HG03135 (cell line): ENCODE measurements around the gene ACSF3.
"Not testable (repeated sequence)": the region's sequence is repeated elsewhere in the genome, so short reads cannot be mapped to it uniquely, and the experiment has no call there.

Experiments used
- ATAC-seq: cut with Tn5 transposase; IDR thresholded peaks from one replicate; pipeline ENCODE4 v1.9.1; 2021; ENCODE audit warnings: mild to moderate bottlenecking, moderate library complexity; ENCODE audit not compliant: unreplicated experiment

ACSF3 gene

DNA sequence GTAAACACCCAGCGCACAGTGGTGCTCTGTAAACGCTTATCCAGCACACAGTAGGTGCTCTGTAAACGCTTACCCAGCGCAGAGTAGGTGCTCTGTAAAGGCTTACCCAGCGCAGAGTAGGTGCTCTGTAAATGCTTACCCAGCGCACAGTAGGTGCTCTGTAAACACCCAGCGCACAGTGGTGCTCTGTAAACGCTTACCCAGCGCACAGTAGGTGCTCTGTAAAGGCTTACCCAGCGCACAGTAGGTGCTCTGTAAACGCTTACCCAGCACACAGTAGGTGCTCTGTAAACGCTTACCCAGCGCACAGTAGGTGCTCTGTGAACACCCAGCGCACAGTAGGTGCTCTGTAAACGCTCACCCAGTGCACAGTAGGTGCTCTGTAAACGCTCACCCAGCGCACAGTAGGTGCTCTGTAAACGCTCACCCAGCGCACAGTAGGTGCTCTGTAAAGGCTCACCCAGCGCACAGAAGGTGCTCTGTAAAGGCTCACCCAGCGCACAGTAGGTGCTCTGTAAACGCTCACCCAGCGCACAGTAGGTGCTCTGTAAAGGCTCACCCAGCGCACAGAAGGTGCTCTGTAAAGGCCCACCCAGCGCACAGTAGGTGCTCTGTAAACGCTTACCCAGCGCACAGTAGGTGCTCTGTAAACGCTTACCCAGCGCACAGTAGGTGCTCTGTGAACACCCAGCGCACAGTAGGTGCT is 92.4 kb downstream of the ACSF3 start:
- not testable (repeated sequence) for ATAC-seq

DNA sequence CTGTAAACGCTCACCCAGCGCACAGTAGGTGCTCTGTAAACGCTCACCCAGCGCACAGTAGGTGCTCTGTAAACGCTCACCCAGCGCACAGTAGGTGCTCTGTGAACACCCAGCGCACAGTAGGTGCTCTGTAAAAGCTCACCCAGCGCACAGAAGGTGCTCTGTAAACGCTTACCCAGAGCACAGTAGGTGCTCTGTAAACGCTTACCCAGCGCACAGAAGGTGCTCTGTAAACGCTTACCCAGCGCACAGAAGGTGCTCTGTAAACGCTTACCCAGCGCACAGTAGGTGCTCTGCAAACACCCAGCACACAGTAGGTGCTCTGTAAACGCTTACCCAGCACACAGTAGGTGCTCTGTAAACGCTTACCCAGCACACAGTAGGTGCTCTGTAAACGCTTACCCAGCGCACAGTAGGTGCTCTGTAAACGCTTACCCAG is 93.0 kb downstream of the ACSF3 start:
- not testable (repeated sequence) for ATAC-seq

DNA sequence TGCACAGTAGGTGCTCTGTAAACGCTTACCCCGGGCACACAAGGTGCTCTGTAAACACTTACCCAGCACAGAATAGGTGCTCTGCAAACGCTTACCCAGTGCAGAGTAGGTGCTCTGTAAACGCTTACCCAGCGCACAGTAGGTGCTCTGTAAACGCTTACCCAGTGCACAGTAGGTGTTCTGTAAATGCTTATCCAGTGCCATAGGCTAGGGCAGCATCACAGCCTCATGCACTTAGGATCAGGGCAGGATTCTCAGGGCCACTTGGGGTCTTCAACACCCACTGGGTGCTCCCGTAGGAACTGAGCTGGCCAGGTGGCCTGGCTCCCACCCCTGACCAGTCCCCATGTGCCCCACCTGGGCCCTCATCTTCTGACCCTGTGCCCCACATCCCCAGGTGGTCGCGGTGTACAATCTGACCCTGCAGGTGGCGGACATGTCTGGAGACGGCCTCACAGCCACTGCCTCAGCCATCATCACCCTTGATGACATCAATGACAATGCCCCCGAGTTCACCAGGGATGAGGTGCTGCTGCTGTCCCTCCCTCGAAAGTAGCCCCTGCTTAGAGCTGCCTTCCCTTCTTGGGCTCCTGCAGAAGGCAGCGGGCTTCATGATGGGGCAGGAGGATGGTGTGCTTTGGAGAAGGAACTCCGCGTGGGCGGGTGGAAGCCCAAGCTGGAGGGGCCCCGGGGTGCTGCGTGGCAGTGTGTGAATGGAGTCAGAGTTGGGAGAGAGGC is 93.5 kb downstream of the ACSF3 start:
- no peak for ATAC-seq

DNA sequence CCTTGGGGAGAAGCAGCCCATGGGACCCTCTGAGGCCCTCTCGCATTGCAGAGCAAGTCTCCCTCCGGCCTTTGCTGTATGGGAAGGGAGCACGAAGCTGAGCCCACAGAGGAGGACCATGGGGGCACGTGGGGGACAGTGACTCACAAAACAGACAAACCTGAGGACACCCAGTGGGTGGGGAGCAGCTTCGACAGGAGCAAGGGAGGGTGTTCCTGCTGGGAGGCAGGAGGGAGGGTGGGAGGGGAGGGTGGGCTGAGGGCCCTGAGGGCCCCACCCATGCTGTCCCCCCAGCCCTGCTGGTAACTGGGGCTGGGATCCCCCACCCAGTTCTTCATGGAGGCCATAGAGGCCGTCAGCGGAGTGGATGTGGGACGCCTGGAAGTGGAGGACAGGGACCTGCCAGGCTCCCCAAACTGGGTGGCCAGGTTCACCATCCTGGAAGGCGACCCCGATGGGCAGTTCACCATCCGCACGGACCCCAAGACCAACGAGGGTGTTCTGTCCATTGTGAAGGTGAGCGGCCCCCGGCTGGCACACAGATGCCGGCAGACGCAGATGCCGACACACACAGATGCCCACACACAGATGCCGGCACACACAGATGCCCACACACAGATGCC is 94.2 kb downstream of the ACSF3 start:
- no peak for ATAC-seq

DNA sequence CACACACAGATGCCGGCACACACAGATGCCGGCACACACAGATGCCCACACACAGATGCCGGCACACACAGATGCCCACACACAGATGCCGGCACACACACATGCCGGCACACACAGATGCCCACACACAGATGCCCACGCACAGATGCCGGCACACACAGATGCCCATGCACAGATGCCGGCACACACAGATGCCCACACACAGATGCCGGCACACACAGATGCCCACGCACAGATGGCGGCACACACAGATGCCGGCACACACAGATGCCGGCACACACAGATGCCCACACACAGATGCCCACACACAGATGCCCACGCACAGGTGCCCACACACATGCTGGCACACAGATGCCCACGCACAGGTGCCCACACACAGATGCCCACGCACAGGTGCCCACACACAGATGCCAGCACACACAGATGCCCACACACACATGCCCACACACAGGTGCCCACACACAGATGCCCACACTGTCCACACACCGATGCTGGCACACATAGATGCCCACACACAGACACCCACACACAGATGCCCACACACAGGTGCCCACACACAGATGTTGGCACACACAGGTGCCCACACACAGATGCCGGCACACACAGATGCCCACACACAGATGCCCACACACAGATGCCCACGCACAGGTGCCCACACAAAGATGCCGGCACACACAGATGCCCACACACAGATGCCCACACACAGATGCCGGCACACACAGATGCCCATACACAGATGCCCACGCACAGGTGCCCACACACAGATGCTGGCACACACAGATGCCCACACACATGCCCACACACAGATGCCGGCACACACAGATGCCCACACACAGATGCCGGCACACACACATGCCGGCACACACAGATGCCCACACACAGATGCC is 95.1 kb downstream of the ACSF3 start:
- ATAC-seq: not testable (repeated sequence)

DNA sequence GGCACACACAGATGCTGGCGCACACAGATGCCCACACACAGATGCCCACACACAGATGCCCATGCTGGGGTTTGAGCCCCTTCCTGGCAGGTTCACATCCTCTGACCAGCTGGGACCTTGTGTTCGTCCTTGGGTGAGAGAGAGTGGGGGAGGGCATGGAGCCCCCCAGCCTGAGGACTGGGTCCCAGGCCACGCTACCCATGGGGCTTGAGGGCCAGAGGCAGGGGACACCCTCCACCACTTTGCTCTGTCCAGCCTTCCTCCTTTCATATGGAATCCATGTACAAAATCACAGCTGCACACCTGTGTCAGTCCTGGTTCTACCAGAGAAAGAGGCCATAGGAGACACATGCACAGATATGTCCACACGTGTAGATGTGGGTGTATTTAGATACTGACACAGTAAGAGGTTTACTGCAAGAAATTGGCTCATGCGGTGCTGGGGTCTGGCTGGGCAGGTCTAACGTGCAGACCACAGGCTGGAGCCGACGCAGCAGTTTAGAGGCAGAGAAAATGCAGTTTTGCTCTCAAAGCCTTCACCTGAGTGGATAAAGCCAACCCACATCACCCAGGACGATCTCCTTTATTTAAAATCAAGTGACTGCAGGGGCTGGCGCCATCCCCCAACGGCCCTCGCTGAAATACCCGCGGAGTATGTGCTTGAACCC is 95.8 kb downstream of the ACSF3 start:
- no peak for ATAC-seq

DNA sequence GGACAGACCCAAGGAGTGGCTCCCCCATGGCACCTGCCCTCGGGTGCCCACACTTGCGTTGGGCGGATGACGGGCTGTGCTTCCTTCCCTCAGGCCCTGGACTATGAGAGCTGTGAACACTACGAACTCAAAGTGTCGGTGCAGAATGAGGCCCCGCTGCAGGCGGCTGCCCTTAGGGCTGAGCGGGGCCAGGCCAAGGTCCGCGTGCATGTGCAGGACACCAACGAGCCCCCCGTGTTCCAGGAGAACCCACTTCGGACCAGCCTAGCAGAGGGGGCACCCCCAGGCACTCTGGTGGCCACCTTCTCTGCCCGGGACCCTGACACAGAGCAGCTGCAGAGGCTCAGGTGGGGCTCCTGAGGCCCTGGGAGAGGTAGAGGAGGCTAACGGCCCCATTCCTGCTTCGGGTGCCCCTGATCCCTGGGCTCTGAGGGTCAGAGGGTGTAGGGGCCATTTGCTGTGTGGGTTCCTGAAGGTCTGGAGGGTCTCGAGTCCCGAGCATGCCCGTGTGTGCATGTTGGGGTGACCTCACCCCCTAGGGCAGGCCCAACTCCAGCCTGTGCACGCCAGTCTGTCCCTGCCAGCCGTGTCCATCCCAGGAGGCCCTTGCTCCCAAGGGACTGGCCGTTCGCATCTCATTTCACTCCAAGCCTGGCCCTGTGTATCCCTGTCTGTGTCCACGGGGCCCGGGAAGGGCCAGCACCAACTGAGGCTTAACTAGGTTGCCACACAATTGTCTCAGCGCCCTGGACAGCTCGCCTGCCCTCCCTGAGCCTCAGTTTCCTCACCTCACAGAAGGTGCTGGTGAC is 96.7 kb downstream of the ACSF3 start:
- ATAC-seq: no peak

DNA sequence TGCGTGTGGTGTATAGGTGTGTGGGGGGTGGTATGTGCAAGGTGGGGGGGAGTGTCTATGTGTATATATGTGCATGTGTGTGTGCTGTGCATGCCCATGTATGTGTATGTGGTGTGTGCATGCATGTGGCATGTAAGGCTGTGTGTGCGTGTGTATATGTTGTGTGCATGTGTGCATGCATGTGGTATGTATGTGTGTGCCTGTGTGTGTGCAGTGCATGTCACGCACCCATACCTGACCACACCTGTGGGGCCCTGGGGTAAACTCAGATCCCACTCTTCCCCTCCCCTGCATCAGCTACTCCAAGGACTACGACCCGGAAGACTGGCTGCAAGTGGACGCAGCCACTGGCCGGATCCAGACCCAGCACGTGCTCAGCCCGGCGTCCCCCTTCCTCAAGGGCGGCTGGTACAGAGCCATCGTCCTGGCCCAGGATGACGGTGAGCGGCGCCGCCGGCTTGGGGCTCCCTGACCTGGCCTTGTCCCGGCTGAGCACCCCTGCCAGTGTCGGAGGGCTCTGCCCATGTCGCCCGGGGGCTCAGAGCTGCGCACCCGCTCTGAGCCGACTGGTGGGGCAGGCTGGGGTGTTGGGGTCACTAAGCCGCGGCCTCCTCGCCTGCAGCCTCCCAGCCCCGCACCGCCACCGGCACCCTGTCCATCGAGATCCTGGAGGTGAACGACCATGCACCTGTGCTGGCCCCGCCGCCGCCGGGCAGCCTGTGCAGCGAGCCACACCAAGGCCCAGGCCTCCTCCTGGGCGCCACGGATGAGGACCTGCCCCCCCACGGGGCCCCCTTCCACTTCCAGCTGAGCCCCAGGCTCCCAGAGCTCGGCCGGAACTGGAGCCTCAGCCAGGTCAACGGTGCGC is 97.6 kb downstream of the ACSF3 start:
- ATAC-seq: no peak

DNA sequence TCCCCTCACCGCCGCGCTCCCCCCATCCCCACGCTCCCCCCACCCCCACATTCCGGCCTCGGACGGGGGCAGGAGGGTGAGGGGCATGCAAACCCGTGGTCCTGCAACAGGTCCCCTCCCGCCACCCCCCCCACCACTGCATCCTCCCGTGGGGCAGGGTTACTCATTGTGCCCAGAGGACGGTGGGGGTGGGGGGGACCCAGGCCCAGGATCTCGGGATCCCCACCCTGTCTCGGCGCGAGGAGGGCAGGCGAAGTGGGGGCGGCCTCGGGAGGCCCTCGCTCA is 98.2 kb downstream of the ACSF3 start:
- no peak for ATAC-seq

DNA sequence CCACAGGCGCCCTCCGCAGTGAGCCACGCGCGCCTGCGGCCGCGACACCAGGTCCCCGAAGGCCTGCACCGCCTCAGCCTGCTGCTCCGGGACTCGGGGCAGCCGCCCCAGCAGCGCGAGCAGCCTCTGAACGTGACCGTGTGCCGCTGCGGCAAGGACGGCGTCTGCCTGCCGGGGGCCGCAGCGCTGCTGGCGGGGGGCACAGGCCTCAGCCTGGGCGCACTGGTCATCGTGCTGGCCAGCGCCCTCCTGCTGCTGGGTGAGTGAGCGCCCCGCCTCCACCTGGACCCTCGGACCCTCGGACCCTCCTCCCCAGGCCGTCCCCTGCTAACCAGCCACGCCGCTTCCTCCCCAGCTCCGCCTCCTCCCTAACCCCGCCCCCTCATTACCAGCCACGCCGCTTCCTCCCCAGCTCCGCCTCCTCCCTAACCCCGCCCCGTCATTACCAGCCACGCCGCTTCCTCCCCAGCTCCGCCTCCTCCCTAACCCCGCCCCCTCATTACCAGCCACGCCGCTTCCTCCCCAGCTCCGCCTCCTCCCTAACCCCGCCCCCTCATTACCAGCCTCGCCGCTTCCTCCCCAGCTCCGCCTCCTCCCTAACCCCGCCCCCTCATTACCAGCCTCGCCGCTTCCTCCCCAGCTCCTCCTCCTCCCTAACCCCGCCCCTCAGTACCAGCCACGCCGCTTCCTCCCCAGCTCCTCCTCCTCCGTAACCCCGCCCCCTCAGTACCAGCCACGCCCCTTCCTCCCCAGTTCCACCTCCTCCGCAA is 98.7 kb downstream of the ACSF3 start:
- not testable (repeated sequence) for ATAC-seq

DNA sequence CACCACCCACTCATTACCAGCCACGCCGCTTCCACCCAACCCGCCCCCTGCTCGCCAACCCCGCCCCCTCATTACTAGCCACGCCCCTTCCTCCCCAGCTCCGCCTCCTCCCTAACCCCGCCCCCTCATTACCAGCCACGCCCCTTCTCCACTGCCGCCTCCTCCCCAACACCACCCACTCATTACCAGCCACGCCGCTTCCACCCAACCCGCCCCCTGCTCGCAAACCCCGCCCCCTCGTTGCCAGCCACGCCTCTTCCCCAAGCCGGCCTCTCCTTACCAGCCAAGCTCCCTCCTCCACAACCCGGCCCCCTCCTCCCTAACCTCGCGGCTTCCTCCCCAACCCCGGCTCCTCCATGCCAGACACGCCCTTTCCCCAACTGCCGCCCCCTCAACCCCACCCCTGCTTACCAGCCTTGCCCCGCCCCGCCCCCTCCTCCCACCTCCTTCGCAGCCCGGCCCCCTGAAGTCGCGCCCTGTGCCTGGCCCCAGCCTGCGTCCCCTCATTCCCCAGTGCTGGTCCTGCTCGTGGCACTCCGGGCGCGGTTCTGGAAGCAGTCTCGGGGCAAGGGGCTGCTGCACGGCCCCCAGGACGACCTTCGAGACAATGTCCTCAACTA is 99.4 kb downstream of the ACSF3 start:
- ATAC-seq: no peak

DNA sequence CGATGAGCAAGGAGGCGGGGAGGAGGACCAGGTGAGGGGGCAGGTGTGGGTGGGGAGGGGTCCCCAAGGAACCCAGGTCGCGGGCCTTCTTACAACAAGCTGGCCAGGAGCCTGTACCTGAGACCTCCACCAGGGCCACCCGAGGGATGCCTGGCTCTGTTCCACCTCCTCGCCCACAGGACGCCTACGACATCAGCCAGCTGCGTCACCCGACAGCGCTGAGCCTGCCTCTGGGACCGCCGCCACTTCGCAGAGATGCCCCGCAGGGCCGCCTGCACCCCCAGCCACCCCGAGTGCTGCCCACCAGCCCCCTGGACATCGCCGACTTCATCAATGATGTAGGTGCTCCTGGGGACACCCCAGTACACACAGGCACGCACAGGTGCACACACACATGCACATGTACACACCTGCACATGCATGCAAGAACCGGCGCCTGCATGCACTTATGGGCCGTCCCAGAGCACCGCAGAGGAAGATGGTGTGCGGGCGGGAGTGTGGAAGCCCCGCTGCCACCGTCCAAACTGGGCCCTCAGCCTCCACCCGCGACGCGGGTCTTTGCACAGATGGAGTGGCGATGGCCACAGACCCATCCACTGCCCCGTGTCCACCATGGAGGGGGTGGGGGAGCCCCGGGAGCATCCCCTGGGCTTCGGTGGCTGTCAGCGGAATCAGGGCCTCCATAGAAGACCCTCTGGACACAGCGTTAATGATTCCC is 100.1 kb downstream of the ACSF3 start:
- no peak for ATAC-seq

DNA sequence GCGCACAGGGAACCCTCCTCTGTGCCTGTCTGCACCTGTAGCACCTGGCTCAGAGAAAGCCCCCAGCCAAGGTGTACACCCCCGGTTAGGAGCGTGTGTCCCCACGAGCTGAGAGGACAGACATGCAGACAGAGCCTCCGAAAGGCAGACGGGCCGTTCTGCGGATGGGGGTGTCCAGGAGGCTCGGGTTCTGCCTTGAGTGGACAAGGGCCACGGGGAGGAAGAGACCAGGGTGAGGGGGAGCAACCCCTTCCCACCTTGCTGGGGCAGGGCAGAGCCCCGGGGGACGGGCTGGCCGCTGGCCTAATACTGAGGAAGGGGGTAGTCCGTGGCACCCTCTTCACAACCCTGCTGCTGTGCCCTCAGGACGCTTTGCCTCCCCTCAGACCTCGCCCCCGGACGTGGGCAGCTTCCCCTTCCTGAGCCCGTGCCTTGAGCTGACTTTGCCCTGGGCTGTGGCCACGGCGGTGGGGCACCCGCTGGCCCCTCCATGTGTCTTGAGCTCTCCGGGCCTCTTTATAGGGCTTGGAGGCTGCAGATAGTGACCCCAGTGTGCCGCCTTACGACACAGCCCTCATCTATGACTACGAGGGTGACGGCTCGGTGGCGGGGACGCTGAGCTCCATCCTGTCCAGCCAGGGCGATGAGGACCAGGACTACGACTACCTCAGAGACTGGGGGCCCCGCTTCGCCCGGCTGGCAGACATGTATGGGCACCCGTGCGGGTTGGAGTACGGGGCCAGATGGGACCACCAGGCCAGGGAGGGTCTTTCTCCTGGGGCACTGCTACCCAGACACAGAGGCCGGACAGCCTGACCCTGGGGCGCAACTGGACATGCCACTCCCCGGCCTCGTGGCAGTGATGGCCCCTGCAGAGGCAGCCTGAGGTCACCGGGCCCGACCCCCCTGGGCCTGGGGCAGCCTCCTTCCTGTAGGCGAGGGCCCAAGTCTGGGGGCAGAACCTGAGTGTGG is 101.0 kb downstream of the ACSF3 start:
- no peak for ATAC-seq

DNA sequence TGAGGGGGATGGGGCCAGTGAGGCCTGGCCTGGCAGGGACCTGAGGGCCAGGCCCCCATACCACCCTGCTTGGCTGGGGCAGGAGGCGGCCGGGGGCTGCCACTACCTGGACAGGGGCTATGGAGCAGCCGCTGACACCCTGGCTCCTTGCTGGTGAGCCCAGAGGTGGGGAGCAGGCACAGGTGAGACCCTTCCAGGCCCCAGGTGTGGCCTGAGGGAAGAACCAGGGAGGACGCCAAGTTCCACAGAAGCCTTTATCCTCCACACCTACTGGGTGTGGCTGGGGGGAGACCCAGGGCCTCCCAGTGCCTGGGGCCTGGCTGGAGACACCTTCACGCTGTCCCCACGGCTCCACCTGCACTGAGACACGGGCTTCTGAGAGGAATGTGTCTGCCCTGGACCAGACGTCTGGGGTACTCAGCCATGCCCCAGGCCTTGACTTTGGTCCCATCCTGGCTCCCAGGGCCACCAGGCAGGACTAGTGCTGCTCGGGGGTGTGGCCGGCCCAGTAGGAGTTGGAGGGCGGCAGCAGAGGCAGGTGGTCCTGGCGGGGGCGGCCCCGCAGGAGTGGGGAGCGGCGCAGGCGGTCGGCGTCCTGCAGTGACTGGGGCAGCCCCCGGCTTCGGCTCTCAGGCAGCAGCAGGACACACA is 102.0 kb downstream of the ACSF3 start:
- ATAC-seq: no peak

DNA sequence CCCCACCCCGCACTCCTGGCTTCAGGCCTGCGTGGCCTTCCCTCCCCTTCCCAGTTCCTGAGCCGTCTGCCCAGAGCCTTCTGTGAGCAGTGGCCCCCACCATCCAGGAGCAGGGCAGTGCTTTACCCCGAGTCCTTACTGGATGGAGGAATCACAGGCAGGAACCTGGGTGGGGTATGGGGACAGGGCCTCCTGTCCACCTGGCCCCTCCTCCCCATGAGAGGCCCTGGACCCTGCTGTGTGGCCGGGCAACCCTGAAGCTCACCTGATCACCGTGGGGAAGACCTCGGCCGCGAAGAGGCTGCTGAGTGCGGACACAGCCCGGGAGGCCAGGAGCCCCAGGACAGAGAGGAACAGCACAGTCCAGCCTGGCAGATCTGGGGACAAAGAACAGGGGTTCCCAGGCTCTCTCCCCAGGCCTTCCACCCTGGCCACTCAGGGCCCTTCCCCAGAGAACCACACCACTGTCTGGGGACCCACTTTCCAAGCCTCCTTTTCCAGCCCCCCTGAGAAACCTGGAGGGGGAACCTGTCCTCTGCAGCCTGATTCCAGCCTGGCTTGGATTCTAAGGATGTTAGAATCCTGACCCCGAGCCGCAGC is 103.5 kb downstream of the ACSF3 start:
- no peak for ATAC-seq
